Measurements from ENCODE around the gene CARD11. TPM values are rescaled to one million over a fixed set of nuclear protein-coding genes. Genes with fewer than 3 reads are reported as not detected.

Gene CARD11
- polyA plus RNA-seq, 1 experiment: not detected

DNA sequence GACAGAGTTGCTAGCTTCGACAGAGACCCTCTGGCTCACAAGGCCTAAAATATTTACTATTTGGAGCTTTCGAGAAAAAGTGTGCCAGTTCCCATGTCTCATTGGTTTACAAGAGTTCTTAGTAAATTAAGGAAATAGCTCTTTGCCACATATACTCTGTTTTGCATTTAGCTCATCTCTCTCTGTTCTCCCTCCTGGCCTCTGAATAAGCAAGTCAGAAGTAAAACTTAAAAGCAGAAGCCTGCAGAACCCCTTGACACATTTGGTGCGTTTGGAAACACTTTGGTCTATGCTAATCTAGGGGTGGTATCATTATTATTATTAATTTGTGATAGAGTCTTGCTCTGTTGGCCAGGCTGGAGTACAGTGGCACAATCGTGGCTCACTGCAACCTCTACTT lies 6.4 kb downstream of the CARD11 start:
- no peak for DNase-seq (ENCODE audit: low read depth)
- no peak for TF ChIP-seq CTCF (IDR thresholded peaks at IDR 0.05; ENCODE audit: insufficient read depth, low read depth, low read length)
- no peak overlapping the region for H3K4me3 ChIP-seq (ENCODE audit: low read depth, low read length)
- H3K27me3 ChIP-seq (ENCODE audit: control insufficient read depth, insufficient read depth, low read length): no peaks in the 10 kb centered on the region
- H3K36me3 ChIP-seq (ENCODE audit: control insufficient read depth, insufficient read depth, low read length): no peaks in the 10 kb centered on the region
- ChIA-PET POLR2A (no interaction called here), CTCF (no interaction called here)

DNA sequence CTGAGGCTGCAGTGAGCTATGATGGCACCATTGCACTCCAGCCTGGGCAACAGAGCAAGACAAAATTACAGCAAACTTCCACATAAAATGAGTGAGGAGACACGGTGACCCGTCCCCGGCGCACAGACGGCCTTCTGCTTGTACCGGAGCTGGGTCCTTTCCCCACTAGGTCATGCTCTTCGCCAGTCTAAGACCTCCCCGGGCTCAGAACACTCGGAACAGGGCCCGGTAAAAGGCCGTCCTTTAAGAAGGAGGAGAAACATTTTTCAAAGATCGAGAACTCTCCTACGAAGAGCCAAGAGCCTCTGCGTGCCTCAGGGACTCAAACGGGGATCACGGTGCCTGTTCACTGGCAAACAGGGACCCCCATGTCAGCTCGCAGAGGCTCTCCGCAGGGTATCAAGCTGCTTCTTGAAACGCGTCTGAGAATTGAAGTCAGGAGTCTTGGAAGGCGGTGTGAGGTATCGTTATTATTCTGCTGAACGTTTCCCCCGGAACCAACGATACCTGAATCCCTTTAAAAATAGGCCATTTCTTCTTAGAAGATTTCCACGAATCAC lies 9.0 kb downstream of the CARD11 start:
- CTCF ChIA-PET: no interaction called here

GRCh38 chr7:3033581-3033980 lies 10.1 kb downstream of the CARD11 start:
- CTCF ChIA-PET: no interaction called here

More for the DNA sequence above, 9.0 kb downstream of the CARD11 start:
- no peak for DNase-seq (ENCODE audit: low read depth)
- no peaks in the 10 kb centered on the region for H3K27me3 ChIP-seq (ENCODE audit: control insufficient read depth, insufficient read depth, low read length)
- no peak for TF ChIP-seq CTCF (IDR thresholded peaks at IDR 0.05; ENCODE audit: insufficient read depth, low read depth, low read length)
- POLR2A ChIA-PET: no interaction called here
- no peak overlapping the region for H3K4me3 ChIP-seq (ENCODE audit: low read depth, low read length)
- H3K36me3 ChIP-seq (ENCODE audit: control insufficient read depth, insufficient read depth, low read length): no peaks in the 10 kb centered on the region

DNA sequence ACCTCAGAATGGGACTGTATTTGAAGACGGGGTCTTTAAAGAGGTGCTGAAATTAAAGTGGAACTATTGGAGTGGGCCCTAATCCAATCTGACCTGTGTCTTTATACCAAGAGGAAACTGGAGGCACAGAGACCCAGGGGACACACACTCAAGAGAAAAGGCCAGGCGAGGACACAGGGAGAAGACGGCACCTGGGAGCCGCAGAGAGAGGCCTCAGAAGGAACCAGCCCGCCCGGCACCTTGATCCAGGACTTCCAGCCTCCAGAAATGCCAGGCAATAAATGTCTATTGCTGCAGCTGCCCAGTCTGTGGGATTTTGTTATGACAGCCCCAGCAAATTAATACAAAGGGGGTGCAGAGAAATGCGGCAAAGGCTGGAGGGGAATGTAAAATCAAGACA lies 10.5 kb downstream of the CARD11 start:
- CTCF ChIA-PET: no interaction called here
- POLR2A ChIA-PET: no interaction called here
- no peak for TF ChIP-seq CTCF (IDR thresholded peaks at IDR 0.05; ENCODE audit: insufficient read depth, low read depth, low read length)
- Histone ChIP-seq H3K27me3 (ENCODE audit: control insufficient read depth, insufficient read depth, low read length) (no peaks in the 10 kb centered on the region), H3K4me3 (ENCODE audit: low read depth, low read length) (no peak overlapping the region), H3K36me3 (ENCODE audit: control insufficient read depth, insufficient read depth, low read length) (no peaks in the 10 kb centered on the region)
- no peak for DNase-seq (ENCODE audit: low read depth)

More at GRCh38 chr7:3033581-3033980, 10.1 kb downstream of the CARD11 start:
- no peak overlapping the region for H3K4me3 ChIP-seq (ENCODE audit: low read depth, low read length)
- TF ChIP-seq CTCF (IDR thresholded peaks at IDR 0.05; ENCODE audit: insufficient read depth, low read depth, low read length): no peak
- DNase-seq (ENCODE audit: low read depth): no peak
- POLR2A ChIA-PET: no interaction called here
- H3K27me3 ChIP-seq (ENCODE audit: control insufficient read depth, insufficient read depth, low read length): no peaks in the 10 kb centered on the region
- H3K36me3 ChIP-seq (ENCODE audit: control insufficient read depth, insufficient read depth, low read length): no peaks in the 10 kb centered on the region

DNA sequence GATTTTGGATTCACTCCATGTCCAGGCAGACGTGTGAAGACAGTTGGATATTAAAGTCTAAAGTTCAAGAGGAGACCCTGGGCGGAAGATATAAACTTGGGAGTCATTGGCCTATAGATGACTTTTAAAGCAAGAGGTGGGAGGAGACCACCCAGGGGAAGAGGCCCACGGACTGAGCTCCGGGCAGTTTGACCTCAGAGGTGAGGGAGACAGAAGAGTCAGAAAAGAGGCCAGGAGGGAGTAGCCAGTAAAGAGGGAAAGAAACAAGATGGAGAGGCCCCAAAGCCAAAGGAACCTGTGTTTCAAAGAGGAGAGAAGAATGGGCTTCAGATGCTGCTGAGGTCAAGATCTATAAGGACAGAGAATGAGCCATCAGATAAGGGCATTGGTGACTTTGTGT lies 11.4 kb downstream of the CARD11 start:
- H3K4me3 ChIP-seq (ENCODE audit: low read depth, low read length): no peak overlapping the region
- no peaks in the 10 kb centered on the region for H3K36me3 ChIP-seq (ENCODE audit: control insufficient read depth, insufficient read depth, low read length)
- DNase-seq (ENCODE audit: low read depth): no peak
- ChIA-PET POLR2A (no interaction called here), CTCF (no interaction called here)
- no peak for TF ChIP-seq CTCF (IDR thresholded peaks at IDR 0.05; ENCODE audit: insufficient read depth, low read depth, low read length)
- no peaks in the 10 kb centered on the region for H3K27me3 ChIP-seq (ENCODE audit: control insufficient read depth, insufficient read depth, low read length)

All from BJ (cell line).